Thyroid gland (tissue), 4 donors: ENCODE results near the gene GAL3ST2. TPM values are rescaled to one million over a fixed set of nuclear protein-coding genes. Genes with fewer than 3 reads are reported as not detected.

Source experiments
- DNase-seq, 2 donors: peaks; one replicate each; pipeline ENCODE4 v3.0.0-alpha.2; 2019
- H3K27ac ChIP-seq, 3 donors: fragments of 200-600 bp; sonication (generic); 1 replicate in 2 of 3; 2 replicates in 1 of 3; pipeline ENCODE4 v1.5.1; 2016 to 2019; ENCODE audit warnings: mild to moderate bottlenecking in 1 of 3, moderate library complexity in 1 of 3
- H3K27me3 ChIP-seq: fragments of 200-600 bp; sonication (generic); one replicate; pipeline ENCODE4 v1.5.1; 2019
- H3K36me3 ChIP-seq, 2 donors: fragments of 200-600 bp; sonication (generic); one replicate each; pipeline ENCODE4 v1.5.1; 2016 to 2019
- H3K4me1 ChIP-seq, 2 donors: fragments of 200-600 bp; sonication (generic); one replicate each; pipeline ENCODE4 v1.5.1; 2017 to 2019
- H3K4me3 ChIP-seq, 3 donors: fragments of 200-600 bp; sonication (generic); replicated peaks in 1 of 3; 1 replicate in 2 of 3; 2 replicates in 1 of 3; pipeline ENCODE4 v1.5.1; 2016; ENCODE audit warnings: mild to moderate bottlenecking in 1 of 3
- H3K9me3 ChIP-seq: fragments of 200-600 bp; sonication (generic); one replicate; pipeline ENCODE4 v1.5.1; 2017
- POLR2A ChIP-seq, 2 donors: fragments of 450-650 bp; IDR thresholded peaks; one replicate each; pipeline ENCODE4 v1.6.1; 2017; ENCODE audit warnings: antibody characterized with exemption in 2 of 2, mild to moderate bottlenecking in 2 of 2, moderate library complexity in 1 of 2
- WGBS, 2 donors: methylation state at CpG; one replicate each; pipeline ENCODE4 v1.1.5; 2017; 5-methylcytosine and 5-hydroxymethylcytosine counted together
- intact Hi-C: fragments of 100-400 bp; cut with DNase I; formaldehyde crosslinking; loops from one replicate; pipeline ENCODE4 v1.15.1; 2023
- total RNA-seq, 4 donors: library from RNA; depleted of rRNA; stranded (reverse); fragments of >200 nt; gene quantifications; one replicate each; pipeline ENCODE4 v1.2.3, GENCODE V29; 2016
- TF ChIP-seq, protein P1 (sequence below), 6 experiments: fragments of 200-600 bp in 3 of 6; fragments of 450-650 bp in 3 of 6; sonication (generic) in 3 of 6; IDR thresholded peaks; one replicate each; pipeline ENCODE4 v1.5.1; 2016 to 2019; ENCODE audit warnings: antibody characterized with exemption in 6 of 6, mild to moderate bottlenecking in 2 of 6, inconsistent platforms in 1 of 6, moderate library complexity in 1 of 6

Gene GAL3ST2
- total RNA-seq, 4 donors from 2014 or later: not detected

DNA sequence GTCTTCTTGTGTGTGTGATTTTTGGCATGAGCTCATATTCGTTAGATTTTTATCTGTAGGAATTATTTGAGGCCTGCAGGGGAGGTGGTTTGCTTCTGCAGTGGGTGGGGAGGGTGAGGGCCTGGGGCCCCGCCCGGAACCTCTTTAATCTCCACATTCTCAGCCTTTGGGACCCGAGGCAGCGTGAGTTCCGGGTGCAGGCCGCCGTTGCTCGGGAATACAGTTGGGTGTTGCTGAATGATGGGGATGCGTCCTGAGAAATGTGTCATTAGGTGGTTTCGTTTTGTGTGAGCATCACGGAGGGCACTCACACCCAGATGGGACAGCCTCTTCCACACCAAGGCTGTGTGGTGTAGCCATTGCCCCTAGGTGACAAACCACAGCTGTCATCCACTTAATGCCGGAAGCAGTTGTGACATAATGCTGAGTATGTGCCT is 13.7 kb upstream of the GAL3ST2 start:
- H3K36me3 ChIP-seq: peaks cover 0 to 5% of the 10 kb centered on the region in 2 donors
- H3K9me3 ChIP-seq: no peaks in the 10 kb centered on the region
- TF ChIP-seq, protein P1, sequence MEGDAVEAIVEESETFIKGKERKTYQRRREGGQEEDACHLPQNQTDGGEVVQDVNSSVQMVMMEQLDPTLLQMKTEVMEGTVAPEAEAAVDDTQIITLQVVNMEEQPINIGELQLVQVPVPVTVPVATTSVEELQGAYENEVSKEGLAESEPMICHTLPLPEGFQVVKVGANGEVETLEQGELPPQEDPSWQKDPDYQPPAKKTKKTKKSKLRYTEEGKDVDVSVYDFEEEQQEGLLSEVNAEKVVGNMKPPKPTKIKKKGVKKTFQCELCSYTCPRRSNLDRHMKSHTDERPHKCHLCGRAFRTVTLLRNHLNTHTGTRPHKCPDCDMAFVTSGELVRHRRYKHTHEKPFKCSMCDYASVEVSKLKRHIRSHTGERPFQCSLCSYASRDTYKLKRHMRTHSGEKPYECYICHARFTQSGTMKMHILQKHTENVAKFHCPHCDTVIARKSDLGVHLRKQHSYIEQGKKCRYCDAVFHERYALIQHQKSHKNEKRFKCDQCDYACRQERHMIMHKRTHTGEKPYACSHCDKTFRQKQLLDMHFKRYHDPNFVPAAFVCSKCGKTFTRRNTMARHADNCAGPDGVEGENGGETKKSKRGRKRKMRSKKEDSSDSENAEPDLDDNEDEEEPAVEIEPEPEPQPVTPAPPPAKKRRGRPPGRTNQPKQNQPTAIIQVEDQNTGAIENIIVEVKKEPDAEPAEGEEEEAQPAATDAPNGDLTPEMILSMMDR (IDR thresholded peaks at IDR 0.05): no peak
- no peak for TF ChIP-seq POLR2A (IDR thresholded peaks at IDR 0.05)
- no peaks in the 10 kb centered on the region for H3K27me3 ChIP-seq
- H3K4me1 ChIP-seq: no peaks in the 10 kb centered on the region
- DNase-seq: no peak
- H3K27ac ChIP-seq: no peak overlapping the region
- WGBS, 2 donors: 91 to 95% methylated on average over 13 of the region's 13 CpGs
- H3K4me3 ChIP-seq: no peak overlapping the region
- intact Hi-C loops: no loop called here

DNA sequence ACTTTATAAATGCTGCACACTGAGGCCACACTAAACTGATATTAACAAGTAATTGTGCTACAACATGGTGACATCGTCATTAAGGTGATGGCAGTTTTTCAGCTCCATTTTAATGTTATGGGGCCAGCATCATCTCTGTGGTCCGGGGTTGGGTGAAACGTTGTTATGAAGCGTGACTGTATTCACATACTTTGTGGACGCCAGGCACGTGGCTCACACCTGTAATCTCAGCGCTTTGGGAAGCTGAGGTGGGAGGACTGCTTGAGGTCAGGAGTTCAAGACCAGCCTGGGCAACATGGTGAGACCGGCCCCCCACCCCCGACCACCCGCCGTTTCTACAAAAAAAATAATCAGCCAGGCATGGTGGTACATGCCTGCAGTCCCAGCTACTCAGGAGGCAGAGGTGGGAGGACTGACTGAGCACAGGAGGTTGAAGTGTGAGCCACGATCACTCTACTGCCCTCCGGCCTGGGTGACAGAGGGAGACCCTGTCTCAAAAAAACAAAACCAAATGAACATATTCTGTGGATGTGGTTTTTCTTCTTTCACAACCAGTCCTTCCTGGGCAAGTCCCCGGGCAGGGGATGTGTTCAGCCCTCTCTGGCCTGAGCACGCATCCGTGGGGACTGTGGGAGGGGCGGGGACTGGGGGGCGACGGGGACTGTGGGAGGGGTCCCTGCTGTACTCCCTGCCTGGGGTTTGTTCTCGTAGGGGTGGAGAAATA is 12.9 kb upstream of the GAL3ST2 start:
- intact Hi-C loops: no loop called here
- TF ChIP-seq POLR2A (IDR thresholded peaks at IDR 0.05): no peak
- TF ChIP-seq, protein P1 (IDR thresholded peaks at IDR 0.05): no peak
- H3K9me3 ChIP-seq: no peaks in the 10 kb centered on the region
- no peak overlapping the region for H3K27ac ChIP-seq
- no peak overlapping the region for H3K4me3 ChIP-seq
- no peaks in the 10 kb centered on the region for H3K4me1 ChIP-seq
- DNase-seq: no peak
- H3K27me3 ChIP-seq: no peaks in the 10 kb centered on the region
- peaks cover 0 to 5% of the 10 kb centered on the region in 2 donors for H3K36me3 ChIP-seq
- 78 to 90% methylated on average over 17 to 20 of the region's 20 CpGs for WGBS, 2 donors

DNA sequence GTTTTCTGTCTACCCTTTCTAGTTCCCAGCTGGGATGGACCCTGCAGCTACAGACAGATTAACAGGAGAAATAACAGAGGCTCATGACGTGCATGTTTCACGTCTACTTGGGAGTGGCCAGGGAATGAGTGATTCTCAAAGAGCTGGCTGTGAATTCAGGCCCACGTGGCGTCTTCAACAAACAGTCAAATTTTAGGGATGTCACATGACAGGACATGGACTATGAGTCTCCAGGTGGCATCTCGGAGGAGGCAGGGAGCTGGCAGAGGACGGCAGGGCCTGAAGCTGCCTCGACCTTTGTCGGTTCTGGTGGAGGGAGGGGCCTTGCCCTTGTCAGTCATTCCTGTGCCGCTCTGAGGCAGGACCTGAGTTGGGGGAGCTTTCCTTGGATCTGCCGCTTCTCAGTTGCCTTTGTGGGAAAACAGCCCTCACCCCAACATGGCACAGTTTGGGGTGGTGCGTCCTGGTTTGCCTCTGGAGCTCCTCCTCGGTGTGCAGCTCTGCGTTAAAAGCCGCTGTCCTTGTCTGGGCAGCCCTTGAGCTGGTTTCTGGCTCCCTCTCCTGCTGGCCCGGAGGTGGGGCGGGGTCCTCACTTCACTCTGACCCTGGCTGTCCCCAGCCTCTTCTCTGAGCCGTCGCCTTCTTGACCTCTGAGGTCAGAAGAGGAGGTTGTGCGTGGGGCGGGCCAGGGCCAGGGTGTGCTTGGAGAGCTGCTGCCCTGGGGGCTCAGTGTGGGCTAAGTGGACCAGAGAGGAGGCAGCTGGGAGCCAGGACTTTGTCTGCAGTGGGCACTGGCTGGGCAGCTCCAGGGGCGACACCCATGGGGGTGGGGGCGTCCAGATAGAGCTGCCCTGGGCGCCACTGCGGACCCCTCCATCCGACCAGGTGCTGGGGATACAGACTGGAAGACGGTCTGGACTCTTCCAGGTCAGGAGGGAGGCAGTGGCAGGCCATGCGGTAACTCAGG is 12.1 kb upstream of the GAL3ST2 start:
- no peak for DNase-seq
- peaks cover 0 to 5% of the 10 kb centered on the region in 2 donors for H3K36me3 ChIP-seq
- no peaks in the 10 kb centered on the region for H3K9me3 ChIP-seq
- H3K27me3 ChIP-seq: no peaks in the 10 kb centered on the region
- intact Hi-C loops: no loop called here
- H3K27ac ChIP-seq: no peak overlapping the region
- H3K4me1 ChIP-seq: no peaks in the 10 kb centered on the region
- H3K4me3 ChIP-seq: no peak overlapping the region
- WGBS, 2 donors: 80 to 85% methylated on average over 13 to 21 of the region's 27 CpGs
- TF ChIP-seq, protein P1 (IDR thresholded peaks at IDR 0.05): no peak
- no peak for TF ChIP-seq POLR2A (IDR thresholded peaks at IDR 0.05)

DNA sequence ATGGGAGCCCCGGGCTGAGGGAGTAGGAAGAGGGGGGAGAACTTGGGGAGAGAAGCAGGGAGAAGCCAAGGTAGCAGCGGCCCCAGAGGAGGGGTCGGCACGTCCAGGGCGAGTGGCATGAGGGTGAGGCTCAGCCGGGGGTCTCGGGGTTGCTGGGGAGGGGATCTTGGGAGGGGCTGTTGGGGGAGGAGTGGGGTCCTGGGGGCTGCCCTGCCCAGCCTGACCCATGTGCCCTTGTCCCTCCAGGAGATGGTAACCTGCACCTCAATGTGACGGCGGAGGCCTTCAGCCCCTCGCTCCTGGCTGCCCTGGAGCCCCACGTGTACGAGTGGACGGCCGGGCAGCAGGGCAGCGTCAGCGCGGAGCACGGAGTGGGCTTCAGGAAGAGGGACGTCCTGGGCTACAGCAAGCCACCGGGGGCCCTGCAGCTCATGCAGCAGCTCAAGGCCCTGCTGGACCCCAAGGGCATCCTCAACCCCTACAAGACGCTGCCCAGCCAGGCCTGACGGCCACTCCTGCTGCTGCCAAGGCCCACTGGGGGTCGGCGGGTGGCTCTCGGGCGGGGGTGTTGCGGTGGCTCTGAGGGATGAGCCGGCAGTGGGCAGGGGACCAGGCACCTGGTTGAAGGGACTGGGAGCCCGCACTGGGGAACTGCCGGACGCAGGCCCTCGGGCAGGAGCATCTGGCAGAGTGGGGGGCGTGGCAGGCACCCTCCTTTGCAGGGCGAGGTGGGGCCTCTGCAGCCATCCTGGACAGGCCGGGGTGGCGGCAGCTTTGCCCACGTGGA is 9.0 kb upstream of the GAL3ST2 start:
- no peaks in the 10 kb centered on the region for H3K9me3 ChIP-seq
- H3K36me3 ChIP-seq: peaks cover 0 to 5% of the 10 kb centered on the region in 2 donors
- peaks cover 0 to 9% of the 10 kb centered on the region in 2 donors for H3K4me1 ChIP-seq
- intact Hi-C loops: no loop called here
- H3K27me3 ChIP-seq: no peaks in the 10 kb centered on the region
- no peak overlapping the region for H3K27ac ChIP-seq
- no peak for DNase-seq
- TF ChIP-seq POLR2A (IDR thresholded peaks at IDR 0.05): no peak
- H3K4me3 ChIP-seq: no peak overlapping the region
- 97% methylated on average over 14 to 15 of the region's 37 CpGs for WGBS, 2 donors

DNA sequence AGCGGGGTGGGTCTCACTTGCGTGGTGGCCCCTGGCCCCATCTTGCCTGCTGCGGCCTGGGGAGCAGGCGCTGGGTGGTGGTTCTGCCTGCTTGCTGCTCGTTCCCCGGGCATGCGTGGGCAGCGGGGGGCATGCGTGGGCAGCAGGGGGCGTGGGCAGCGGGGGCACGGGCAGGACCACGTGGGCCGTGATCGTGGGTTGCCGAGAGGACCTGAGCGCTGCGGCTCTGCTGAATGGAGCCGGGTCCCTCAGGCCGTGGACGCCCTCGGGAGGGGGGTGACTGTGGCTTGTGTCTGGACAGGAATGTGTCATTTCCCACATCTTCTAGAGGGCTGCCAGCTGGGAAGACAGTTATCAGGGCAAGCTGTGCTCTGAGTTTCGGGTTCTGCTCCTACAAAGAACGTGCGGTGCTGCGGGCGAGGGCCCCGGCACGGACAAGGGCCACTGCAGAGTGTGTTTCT is 8.3 kb upstream of the GAL3ST2 start:
- DNase-seq: no peak

More for the DNA sequence above, 8.3 kb upstream of the GAL3ST2 start:
- peaks cover 0 to 5% of the 10 kb centered on the region in 2 donors for H3K36me3 ChIP-seq
- intact Hi-C loops: no loop called here
- H3K4me3 ChIP-seq: no peak overlapping the region
- no peaks in the 10 kb centered on the region for H3K9me3 ChIP-seq
- no peak overlapping the region for H3K27ac ChIP-seq
- WGBS, 2 donors: 93 to 94% methylated on average over 20 to 23 of the region's 29 CpGs
- H3K27me3 ChIP-seq: no peaks in the 10 kb centered on the region
- peaks cover 0 to 9% of the 10 kb centered on the region in 2 donors for H3K4me1 ChIP-seq
- no peak for TF ChIP-seq POLR2A (IDR thresholded peaks at IDR 0.05)
- TF ChIP-seq, protein P1 (IDR thresholded peaks at IDR 0.05): no peak
